GM12873 (cell line): ENCODE measurements around the gene JTB.

Experiments used
- TF ChIP-seq, protein P1 (sequence below): IDR thresholded peaks from 2 replicates; pipeline ENCODE4 v1.5.1; 2012; ENCODE audit warnings: low read depth, mild to moderate bottlenecking, moderate library complexity, low read length, control low read depth; ENCODE audit not compliant: insufficient read depth; ENCODE audit errors: missing control alignments

Gene JTB

GRCh38 chr1:153977250-153978240 is at the start of gene JTB:
Gene JTB (minus strand): TSS chr1:153977674. CDS start chr1:153977252, 422 bp downstream.
- TF ChIP-seq, protein P1, sequence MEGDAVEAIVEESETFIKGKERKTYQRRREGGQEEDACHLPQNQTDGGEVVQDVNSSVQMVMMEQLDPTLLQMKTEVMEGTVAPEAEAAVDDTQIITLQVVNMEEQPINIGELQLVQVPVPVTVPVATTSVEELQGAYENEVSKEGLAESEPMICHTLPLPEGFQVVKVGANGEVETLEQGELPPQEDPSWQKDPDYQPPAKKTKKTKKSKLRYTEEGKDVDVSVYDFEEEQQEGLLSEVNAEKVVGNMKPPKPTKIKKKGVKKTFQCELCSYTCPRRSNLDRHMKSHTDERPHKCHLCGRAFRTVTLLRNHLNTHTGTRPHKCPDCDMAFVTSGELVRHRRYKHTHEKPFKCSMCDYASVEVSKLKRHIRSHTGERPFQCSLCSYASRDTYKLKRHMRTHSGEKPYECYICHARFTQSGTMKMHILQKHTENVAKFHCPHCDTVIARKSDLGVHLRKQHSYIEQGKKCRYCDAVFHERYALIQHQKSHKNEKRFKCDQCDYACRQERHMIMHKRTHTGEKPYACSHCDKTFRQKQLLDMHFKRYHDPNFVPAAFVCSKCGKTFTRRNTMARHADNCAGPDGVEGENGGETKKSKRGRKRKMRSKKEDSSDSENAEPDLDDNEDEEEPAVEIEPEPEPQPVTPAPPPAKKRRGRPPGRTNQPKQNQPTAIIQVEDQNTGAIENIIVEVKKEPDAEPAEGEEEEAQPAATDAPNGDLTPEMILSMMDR, result peak; percentile 1

- TF ChIP-seq, protein P1, result no peak
These were observed 42.5 kb upstream of the JTB start for GRCh38 chr1:154019940-154020339.

DNA sequence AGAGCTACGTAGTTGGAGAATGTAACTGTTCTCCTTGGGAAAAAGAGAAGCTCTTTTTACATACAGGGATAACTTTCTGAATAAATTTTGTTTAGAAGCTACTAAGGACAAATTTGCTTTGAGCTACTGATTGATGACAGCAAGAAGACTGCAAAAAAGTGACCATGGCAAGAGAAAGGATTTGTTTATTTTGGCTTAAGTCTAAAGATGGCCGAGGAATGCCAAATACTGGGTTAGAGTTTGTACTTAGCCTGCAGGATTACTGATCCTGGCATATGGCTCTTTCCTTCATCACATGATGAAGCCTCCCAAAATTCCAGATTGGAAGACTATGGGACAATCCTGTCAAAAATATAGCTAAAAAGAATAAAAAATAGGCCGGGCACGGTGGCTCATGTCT is 41.8 kb upstream of the JTB start:
- TF ChIP-seq, protein P1, result no peak

- TF ChIP-seq, protein P1, result no peak
These were observed 36.9 kb upstream of the JTB start for GRCh38 chr1:154014154-154014907.

DNA sequence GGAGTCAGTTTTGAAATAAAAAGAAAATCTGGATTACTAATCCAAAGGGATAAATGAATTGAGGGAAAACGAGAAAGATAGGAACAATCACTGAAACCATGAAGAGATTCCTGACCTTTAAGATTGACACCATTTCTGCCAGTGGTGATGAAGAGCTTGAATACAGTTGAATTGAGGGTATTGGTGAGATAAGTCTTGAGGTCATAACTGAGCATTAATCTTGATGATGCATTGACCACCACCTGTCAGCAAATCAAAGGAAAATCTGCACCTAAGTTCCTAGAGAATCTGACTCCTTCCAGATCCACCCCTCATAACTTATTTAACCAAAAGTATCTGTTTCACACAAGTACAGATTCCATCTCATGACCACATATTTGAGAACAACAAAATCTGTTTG is 34.7 kb upstream of the JTB start:
- TF ChIP-seq, protein P1, result no peak

DNA sequence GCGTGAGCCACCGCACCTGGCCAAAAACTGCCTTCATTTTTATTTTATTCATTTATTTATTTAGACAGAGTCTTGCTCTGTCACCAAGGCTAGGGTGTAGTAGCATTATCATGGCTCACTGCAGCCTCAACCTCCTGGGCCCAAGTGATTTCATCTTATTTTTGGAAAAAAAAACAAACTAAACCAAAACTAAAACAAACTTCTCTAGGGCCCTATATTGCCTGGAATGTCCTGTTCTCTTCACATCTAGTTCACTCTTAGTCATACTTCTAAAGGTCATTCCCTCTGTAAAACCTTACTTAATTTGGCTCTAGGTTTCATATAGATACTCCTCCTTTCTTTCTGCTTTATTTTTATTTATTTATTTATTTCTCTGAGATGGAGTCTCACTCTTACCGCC is 28.7 kb upstream of the JTB start:
- TF ChIP-seq, protein P1, result no peak

GRCh38 chr1:154000420-154000819 is 22.9 kb upstream of the JTB start:
- TF ChIP-seq, protein P1, result no peak
